OCI-LY7 (cell line): ENCODE data around the gene ELMO1.

Experiments
- CTCF ChIP-seq: fragments of 200-600 bp; sonication (generic); conservative IDR thresholded peaks from 2 replicates; pipeline ENCODE4 v1.5.1; 2014; ENCODE audit warnings: mild to moderate bottlenecking, antibody characterized with exemption, low read length, moderate library complexity, mixed read lengths
- EZH2phosphoT487 ChIP-seq: fragments of 200-600 bp; sonication (generic); IDR thresholded peaks from 2 replicates; pipeline ENCODE4 v1.6.1; 2018; ENCODE audit warnings: low read depth, borderline replicate concordance, mild to moderate bottlenecking, mixed run types, antibody characterized with exemption, low read length, moderate library complexity, mixed read lengths

DNA sequence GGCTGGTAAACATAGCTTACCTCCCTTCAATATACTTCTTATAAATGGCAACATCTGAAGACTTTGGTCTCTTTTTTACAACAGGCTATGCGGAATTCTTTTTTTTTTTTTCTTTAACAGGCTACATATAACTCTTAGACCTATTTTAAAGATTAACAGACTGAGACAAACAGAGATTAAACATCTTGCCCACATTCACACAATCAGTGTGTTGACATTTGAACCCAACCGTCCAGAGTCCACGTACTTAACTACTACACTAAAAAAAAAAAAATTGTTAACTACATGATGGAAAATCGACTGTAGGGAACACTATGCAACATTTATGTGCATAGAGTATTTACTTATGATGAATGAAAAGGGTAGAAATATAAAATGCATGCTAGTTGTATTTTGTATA is 298.5 kb downstream of the ELMO1 start:
- no peak for TF ChIP-seq CTCF
- TF ChIP-seq EZH2phosphoT487, result no peak
